Measurements from ENCODE around the gene BAAT.

DNA sequence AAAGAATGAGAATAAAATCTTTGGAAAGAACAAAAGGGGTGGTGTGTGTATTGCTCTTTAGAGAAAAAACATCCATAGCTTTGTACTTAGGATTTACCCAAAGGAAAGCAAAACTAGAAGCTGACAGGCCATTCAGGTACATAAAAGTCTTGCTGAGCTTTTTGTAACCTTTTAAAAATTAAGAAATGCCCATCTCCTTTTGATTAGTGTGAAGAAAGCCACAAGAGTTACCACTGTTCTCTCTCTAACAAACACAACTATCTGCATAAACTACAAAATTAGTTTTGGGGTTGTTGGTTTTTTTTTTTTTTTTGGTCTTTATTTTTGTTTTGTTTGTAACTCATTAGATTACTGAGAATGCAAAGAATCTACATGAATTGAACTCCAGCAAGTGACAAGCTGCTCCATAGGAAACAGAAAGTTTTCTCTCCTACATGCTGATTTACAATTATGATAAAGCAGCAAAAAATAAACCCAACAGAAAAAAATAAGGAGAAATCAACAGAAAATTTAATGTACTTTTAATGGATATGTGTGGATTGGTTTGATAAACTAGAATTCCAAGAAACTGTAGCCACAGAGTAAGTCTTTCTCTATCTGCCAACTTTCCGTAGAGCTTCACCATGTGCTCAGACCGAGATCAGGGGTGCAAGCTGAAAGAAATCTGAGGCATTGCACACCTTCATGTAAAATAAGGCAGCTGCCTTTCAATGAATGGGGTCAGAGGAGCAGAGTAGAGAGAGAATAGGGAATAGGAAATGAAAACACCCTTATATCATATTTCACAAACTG is 12.3 kb downstream of the BAAT start:
- TF ChIP-seq POLR2AphosphoS5 (IDR thresholded peaks at IDR 0.05; ENCODE audit: low read depth, low read length): no peak
- TF ChIP-seq, protein P1, sequence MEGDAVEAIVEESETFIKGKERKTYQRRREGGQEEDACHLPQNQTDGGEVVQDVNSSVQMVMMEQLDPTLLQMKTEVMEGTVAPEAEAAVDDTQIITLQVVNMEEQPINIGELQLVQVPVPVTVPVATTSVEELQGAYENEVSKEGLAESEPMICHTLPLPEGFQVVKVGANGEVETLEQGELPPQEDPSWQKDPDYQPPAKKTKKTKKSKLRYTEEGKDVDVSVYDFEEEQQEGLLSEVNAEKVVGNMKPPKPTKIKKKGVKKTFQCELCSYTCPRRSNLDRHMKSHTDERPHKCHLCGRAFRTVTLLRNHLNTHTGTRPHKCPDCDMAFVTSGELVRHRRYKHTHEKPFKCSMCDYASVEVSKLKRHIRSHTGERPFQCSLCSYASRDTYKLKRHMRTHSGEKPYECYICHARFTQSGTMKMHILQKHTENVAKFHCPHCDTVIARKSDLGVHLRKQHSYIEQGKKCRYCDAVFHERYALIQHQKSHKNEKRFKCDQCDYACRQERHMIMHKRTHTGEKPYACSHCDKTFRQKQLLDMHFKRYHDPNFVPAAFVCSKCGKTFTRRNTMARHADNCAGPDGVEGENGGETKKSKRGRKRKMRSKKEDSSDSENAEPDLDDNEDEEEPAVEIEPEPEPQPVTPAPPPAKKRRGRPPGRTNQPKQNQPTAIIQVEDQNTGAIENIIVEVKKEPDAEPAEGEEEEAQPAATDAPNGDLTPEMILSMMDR (IDR thresholded peaks at IDR 0.05): no peak
